WTC11 (cell line): ENCODE measurements around the gene ANKRD50.

Experiments used
- CTCF ChIP-seq: fragments of 200-600 bp; IDR thresholded peaks from 2 replicates; pipeline ENCODE4 v1.8.0; 2022; ENCODE audit warnings: antibody characterized with exemption
- TF ChIP-seq, protein P1 (sequence below): sonication (generic); formaldehyde crosslinking; IDR thresholded peaks from 2 replicates; pipeline ENCODE4 v1.8.0; 2022; ENCODE audit warnings: mild to moderate bottlenecking, missing genetic modification reagents
- TF ChIP-seq, protein P2 (sequence below): sonication (generic); formaldehyde crosslinking; IDR thresholded peaks from 2 replicates; pipeline ENCODE4 v1.8.0; 2023; ENCODE audit warnings: mild to moderate bottlenecking, missing genetic modification reagents
- TF ChIP-seq, protein P3 (sequence below): sonication (generic); formaldehyde crosslinking; IDR thresholded peaks from 2 replicates; pipeline ENCODE4 v1.8.1; 2023; ENCODE audit warnings: mild to moderate bottlenecking, missing genetic modification reagents, moderate library complexity

GRCh38 chr4:124696182-124696581 is 16.4 kb downstream of the ANKRD50 start:
- TF ChIP-seq CTCF: no peak
- TF ChIP-seq, protein P1, sequence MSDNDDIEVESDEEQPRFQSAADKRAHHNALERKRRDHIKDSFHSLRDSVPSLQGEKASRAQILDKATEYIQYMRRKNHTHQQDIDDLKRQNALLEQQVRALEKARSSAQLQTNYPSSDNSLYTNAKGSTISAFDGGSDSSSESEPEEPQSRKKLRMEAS (CRISPR knock-in tag): no peak
- TF ChIP-seq, protein P2, sequence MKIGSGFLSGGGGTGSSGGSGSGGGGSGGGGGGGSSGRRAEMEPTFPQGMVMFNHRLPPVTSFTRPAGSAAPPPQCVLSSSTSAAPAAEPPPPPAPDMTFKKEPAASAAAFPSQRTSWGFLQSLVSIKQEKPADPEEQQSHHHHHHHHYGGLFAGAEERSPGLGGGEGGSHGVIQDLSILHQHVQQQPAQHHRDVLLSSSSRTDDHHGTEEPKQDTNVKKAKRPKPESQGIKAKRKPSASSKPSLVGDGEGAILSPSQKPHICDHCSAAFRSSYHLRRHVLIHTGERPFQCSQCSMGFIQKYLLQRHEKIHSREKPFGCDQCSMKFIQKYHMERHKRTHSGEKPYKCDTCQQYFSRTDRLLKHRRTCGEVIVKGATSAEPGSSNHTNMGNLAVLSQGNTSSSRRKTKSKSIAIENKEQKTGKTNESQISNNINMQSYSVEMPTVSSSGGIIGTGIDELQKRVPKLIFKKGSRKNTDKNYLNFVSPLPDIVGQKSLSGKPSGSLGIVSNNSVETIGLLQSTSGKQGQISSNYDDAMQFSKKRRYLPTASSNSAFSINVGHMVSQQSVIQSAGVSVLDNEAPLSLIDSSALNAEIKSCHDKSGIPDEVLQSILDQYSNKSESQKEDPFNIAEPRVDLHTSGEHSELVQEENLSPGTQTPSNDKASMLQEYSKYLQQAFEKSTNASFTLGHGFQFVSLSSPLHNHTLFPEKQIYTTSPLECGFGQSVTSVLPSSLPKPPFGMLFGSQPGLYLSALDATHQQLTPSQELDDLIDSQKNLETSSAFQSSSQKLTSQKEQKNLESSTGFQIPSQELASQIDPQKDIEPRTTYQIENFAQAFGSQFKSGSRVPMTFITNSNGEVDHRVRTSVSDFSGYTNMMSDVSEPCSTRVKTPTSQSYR (CRISPR knock-in tag): no peak
- TF ChIP-seq, protein P3, sequence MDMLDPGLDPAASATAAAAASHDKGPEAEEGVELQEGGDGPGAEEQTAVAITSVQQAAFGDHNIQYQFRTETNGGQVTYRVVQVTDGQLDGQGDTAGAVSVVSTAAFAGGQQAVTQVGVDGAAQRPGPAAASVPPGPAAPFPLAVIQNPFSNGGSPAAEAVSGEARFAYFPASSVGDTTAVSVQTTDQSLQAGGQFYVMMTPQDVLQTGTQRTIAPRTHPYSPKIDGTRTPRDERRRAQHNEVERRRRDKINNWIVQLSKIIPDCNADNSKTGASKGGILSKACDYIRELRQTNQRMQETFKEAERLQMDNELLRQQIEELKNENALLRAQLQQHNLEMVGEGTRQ: no peak
